Epidermal melanocyte (primary cell): ENCODE results near the gene CTSK.
"Not testable (repeated sequence)": the region's sequence is repeated elsewhere in the genome, so short reads cannot be mapped to it uniquely, and the experiment has no call there.

Source experiments
- DNase-seq: peaks from one replicate; pipeline ENCODE4 v3.0.0; 2011; ENCODE audit warnings: low spot score; ENCODE audit not compliant: insufficient read length

CTSK gene

GRCh38 chr1:150808121-150808520, at the start of gene CTSK:
CTSK (minus strand) TSS chr1:150808260; CDS start chr1:150806805, 1,455 bp downstream.
- DNase-seq, result peak; percentile 33

- not testable (repeated sequence) for DNase-seq
These were observed 44.7 kb upstream of the CTSK start for GRCh38 chr1:150852734-150853133.

GRCh38 chr1:150850801-150851362, 42.8 kb upstream of the CTSK start:
- not testable (repeated sequence) for DNase-seq

GRCh38 chr1:150846473-150847146, 38.5 kb upstream of the CTSK start:
- no peak for DNase-seq

- DNase-seq, result no peak
These were observed 35.4 kb upstream of the CTSK start for GRCh38 chr1:150843474-150843873.

- no peak for DNase-seq
These were observed 34.9 kb upstream of the CTSK start for GRCh38 chr1:150842964-150843363.

- no peak for DNase-seq
These were observed 34.3 kb upstream of the CTSK start for GRCh38 chr1:150842343-150842742.

- no peak for DNase-seq
These were observed 33.6 kb upstream of the CTSK start for GRCh38 chr1:150841626-150842025.

- DNase-seq, result not testable (repeated sequence)
These were observed 32.8 kb upstream of the CTSK start for GRCh38 chr1:150840850-150841249.

GRCh38 chr1:150836129-150836773, 28.2 kb upstream of the CTSK start:
- no peak for DNase-seq

- not testable (repeated sequence) for DNase-seq
These were observed 25.9 kb upstream of the CTSK start for GRCh38 chr1:150833961-150834360.

GRCh38 chr1:150832597-150832996, 24.5 kb upstream of the CTSK start:
- no peak for DNase-seq

- no peak for DNase-seq
These were observed 21.7 kb upstream of the CTSK start for GRCh38 chr1:150829751-150830150.

GRCh38 chr1:150826299-150826698, 18.2 kb upstream of the CTSK start:
- DNase-seq, result no peak

- DNase-seq, result no peak
These were observed 12.9 kb upstream of the CTSK start for GRCh38 chr1:150820730-150821512.

- DNase-seq, result no peak
These were observed 7.8 kb upstream of the CTSK start for GRCh38 chr1:150815871-150816270.

- no peak for DNase-seq
These were observed 5.1 kb upstream of the CTSK start for GRCh38 chr1:150813028-150813707.

- no peak for DNase-seq
These were observed 3.0 kb upstream of the CTSK start for GRCh38 chr1:150810958-150811659.

GRCh38 chr1:150809651-150810050, 1.6 kb upstream of the CTSK start:
- DNase-seq, result no peak

- peak; percentile 42 for DNase-seq
These were observed 786 bp upstream of the CTSK start for GRCh38 chr1:150808846-150809245.
